GM03348 (cell line): ENCODE results near the gene KCNG4.

Experiments
- DNase-seq: peaks from one replicate; pipeline ENCODE4 v3.0.0; 2012; ENCODE audit warnings: low spot score

KCNG4 gene

DNA sequence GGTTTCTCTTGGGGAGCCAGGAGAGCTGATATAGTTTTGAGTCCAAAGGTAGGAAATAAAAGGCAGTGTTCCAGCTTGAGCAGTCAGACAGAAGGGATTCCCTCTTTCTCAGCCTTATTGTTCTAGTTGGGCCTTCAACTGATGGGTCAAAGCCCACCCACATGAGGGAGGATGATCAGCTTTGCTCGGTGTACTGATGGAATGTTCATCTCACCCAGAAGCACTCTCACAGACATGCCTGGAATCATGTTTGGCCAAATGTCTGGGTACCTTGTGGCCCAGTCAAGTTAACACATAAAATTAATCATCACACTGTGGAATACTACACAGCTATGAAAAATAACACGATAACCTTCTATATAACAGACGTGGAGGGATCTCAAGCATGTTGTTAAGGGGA is 23.1 kb upstream of the KCNG4 start:
- no peak for DNase-seq

DNA sequence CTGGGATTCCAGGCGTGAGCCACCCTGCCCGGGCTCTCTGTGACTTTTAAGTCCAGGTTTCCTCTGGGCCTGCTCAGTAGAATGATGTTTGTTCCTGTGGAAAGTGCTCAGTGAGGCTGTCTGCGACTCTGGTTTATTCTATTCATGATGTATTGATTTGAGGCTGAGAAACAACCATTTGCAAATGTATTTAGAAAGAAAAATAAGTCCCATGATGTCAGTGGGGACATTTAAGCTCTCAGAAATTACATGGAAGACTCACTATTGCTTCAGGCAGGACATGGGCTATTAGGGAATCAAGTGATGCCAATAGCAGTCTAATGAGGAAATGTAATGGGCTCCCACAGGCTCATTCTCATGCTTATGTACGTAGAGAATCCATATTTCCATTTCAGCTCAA is 22.2 kb upstream of the KCNG4 start:
- DNase-seq = no peak

DNA sequence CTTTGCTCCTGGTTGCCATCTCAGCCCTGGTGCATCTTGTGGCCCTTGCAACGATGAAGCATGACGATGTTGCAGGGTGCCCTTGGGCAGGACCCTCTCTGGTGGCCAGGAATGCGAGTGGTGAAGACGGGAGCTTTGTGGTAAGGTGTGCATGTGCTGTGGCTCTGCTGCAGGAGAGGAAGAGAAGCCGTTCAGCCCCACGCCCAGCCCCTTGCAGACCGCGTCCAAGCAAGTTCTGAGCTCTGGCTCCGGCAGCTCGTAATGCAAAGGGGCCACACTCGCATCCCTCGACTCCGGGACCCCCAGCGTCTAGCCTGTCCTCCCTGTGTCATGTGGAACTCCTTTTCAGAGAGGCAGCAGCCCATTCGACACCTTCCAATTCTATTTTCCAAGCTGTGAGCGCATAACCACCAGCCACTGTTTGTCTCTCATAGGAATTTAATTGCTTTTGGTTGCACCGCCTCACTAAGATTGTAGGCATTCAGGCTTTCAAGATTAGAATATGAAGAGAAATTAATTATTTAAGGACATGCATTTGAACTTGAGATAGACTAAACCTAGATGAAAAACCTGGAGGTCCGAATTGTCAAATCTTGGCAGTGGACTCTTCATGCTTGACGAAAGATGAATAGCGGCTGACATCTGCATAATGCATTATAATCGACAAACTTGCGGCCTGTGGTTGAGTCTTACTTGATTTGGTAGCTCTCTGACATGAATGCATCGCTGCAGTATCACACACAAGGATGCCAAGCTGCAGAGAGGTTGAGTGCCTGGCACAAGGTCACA is 21.1 kb upstream of the KCNG4 start:
- DNase-seq = no peak

DNA sequence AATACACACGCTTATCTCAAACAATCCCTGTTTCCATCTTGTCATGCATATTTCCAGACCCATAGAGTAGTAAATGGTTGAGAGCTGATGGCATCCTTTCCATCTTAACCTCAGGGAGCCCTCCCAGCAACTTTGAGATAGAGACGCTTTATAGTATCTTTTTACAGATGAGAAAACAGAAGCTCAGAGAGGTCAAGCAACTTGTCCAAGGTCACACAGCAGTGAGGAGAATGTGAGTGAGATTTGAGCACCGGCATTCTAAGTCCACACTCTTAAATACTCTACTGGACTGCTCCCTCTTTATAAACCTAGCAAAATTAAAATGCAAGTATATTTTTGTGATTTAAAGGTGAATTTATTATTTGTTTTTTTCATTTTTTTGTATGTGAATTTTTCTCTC is 19.9 kb upstream of the KCNG4 start:
- no peak for DNase-seq

DNA sequence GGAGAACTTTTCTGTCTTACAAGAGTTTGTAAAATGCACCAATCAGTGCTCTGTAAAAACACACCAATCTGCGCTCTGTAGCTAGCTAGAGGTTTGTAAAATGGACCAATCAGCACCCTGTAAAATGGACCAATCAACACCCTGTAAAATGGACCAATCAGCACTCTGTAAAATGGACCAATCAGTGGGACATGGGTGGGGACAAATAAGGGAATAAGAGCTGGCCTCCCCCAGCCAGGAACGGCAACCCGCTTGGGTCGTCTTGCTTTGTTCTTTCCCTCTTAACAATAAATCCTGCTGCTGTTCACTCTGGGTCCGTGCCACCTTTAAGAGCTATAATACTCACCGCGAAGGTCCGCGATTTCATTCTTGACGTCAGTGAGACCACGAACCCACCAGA is 18.5 kb upstream of the KCNG4 start:
- no peak for DNase-seq

DNA sequence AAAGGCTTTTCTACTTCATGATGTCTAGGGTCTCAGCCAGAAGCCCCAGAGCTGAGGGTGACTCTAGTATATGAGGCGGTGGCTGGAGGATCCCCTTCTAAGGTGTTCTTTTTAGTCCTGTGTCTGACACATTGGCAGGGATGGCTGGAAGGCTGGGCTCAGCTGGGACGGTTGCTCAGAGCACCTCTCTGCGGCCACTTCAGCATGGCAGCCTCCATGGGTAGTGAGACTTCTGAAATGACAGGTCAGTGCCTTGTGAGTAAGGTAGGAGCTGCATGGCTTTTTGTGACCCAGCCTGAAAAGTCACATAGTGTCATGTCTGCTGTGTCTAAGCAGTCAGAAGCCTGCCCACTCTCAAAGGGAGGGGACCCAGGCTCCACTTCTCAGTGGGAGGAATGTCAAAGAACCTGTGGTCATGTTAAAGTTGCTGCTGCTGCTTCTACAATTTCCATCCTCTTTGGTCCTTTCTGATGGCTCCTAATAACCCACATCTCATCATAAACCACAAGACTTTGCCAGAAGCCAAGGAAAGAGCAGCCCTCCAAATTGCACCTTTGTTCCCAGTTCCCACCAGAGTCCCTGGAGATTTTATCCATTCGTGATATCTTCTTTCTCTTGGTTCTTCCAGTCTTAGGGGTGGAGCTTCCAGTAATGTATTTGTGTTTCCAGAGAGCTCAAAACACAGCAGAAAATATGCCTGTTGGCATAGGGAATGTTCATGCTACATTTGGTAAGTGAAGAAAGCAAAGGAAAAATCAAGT is 15.4 kb upstream of the KCNG4 start:
- DNase-seq = no peak

DNA sequence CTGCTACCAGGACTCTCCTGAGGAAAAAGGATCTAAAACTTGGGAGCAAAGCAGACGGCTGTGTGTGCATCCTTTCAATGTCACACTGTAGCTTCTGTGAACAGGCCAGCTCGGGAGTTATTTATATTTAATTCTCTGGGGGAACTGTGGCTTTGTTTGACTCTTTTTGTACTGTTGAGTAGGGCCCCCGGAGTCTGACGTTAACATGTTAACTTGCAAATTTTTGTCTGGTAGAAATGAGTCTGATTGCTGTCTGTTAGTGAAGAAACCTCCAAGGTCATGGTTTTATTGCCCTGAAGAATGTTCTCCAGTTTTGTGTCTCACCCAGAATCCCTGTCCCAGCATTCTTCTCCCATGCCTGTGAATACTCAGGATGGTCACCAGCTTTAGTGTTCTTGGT is 14.2 kb upstream of the KCNG4 start:
- DNase-seq = no peak

DNA sequence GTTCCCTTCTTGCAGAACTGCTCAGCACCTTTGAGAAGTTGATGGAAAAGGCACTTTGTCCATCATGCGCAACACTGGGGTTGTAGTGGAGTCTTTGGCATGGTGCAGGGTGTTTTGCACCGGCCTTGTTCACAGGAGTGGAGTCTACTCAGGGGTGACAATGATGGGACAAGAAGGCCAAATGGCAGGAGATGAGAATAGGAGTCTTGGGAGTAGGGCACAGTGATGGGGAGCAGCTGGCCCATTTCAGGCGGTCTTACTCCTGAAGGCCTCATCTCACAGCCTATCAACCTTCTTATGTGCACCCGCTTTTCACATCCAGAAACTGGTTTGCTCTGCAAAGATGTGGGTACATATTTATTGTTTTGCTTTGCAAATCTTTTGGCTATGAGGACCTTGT is 13.4 kb upstream of the KCNG4 start:
- no peak for DNase-seq

DNA sequence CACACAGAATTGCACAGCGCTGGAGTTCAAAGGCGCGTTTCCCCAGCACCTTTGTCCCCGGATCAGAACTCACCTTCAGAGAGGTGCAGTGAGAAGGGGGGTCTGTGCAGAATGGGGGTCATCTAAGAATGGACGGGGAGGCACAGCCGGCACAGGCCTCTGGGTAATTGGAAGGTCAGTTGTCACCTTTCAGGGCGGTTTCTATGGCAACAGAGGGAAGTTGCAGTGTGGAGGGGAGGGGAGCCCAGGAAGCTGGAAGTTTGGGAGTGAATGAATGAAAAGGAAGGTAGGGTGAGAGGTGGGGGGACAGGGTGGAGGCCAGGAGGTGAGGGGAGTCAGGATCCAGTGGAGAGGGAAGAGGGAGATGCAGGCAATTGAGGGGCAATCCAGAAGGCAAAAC is 12.4 kb upstream of the KCNG4 start:
- DNase-seq = no peak

DNA sequence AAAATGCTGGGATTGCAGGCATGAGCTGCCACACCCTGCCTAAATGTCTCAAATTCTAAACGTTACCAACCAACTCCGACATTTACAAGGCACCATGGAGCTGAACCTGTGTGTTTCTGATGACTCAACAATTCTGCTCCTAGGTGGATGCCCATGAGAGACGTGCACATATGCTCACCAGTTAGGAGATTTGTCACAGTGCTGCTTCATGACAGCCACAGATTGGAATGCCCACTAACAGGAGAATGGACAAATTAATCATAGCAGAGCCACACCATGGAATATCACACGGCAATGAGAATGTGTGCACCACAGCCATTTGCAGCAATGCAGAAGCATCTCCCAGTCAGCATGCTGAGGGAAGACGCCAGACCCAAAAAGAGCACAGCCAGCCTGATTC is 8.0 kb upstream of the KCNG4 start:
- DNase-seq = no peak

DNA sequence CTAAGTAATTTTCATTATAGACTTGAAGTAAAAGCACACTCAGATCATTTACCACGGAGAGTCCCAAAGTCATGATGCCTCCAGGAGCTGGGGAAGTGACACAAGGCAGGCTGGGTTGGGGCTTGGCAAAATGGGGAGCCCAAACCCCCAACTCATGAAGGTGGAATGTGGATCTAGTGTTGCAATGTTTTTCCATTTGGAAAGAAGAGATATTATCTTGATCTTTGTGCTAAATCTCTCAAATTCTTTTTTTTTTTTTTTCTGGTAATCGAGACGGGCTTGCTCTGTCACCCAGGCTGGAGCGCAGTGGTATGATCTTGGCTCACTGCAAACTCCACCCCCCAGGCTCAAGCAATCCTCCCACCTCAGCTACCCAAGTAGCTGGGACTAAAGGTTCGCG is 7.5 kb upstream of the KCNG4 start:
- no peak for DNase-seq

DNA sequence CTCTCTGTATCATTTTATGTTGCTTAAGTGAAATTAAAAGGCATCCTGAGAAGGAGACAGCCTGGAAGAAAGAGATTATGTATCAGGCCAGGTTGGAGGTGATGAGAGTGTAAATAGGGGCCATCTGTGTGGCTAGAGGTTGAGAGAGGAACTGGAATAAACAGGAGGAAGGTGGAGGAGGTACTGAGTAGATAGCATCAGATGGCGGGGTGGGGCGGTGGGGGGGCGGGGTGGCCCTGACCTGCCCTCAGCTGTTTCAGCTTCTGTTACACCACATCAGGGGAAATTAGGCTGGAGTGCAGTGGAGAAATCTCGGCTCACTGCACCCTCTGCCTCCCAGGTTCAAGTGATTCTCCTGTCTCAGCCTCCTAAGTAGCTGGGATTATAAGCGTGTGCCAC is 6.9 kb upstream of the KCNG4 start:
- no peak for DNase-seq

DNA sequence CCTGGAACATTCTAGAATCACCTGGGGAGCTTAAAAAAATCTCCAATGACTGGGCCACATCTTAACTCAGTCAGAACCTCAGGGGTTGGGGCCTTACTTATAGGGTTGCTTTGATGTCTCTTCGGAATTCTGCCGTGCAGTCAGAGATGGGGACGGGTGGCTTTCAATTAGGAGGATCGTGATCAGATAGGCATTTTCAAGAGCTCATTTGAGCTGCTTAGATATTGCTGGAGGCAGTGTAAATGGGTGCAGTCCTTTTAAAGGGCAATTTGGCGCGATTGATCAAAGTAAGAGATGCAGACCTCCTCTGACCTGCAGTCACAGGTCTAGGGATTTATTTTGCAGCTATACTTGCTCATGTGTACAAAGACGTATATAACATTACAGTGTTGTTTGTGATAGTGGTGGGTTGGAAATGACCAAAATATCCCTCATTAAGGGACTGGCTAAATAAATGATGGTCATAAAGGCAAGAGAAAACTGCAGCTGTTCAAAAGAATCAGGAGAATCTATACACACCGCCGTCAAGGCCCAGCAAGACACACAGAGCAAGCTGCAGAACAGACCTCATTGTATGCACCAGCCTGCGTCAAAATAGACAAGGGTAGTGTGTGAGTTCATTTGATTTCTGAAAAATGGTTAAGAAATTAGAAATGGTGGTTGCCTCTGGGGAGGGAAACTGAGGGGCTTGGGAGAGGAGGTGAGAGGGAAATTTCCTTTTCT is 6.3 kb upstream of the KCNG4 start:
- no peak for DNase-seq

DNA sequence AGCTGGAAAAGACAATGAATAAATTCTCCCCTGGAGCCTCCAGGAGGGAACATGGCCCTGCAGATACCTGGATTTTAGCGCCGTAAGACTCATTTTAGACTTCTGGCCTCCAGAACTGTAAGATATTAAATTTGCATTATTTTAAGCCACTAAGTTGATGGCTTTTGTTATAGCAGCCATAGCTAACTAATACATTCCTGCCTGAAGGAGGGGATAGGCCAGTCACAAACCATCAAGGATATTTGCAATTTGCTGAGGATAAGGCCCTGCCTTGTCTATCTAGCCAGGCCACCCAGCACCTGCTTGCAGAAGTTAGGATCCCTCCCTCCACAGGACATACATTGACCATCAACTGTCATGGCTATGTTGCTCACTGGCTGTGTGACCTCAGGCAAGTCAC is 4.9 kb upstream of the KCNG4 start:
- DNase-seq = no peak

DNA sequence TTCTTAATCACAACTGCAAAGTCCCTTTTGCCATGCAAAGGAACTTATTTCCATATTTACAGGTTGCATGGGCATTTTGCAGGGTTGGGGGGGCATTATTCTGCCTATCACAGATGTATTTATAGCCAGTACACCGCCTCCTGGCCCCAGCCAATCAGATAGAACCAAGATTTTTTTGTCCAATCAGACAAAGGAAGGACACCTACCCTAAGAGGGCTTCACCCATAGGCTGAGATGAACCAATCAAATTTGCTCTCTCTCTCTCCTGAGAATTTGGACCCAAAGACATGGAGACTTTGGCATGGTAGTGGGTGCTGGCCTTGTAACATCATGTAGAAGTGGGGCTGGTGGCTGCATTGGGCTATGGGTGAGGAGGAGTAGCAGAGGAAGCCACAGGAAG is 3.9 kb upstream of the KCNG4 start:
- DNase-seq = no peak

DNA sequence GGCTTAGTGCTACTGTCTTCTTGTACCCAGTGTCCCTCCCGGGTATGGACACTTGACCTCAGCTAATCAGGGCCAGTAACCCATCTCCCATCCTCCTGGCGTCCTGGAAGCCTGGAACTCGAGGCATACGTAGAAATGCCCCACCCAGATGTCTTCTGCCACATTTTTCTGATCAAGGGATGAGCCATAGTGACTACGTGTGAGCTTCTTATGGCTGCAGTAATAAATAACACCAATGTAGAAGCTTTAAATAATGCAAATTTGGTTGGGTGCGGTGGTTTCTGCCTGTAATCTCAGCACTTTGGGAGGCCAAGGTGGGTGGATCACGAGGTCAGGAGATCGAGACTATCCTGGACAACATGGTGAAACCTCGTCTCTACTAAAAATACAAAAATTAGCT is 3.0 kb upstream of the KCNG4 start:
- no peak for DNase-seq

DNA sequence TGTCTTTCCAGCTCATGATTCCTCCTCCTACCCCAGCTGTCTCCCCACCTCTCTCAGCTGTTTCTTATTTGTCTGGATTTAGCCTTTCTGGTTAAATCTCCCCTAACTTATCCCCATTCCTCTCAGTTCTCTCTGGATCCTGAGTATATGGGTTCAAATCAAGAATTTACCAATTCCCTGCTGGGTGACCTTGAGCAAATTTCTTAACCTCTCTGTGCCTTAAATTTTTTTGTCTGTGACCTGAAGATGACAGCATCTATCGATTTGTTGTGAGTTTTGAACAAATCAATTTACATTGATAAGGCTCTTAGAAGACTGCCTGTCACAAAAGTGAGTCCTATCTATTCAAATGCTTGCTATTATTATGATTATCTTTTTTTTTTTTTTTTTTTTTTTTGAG is 2.0 kb upstream of the KCNG4 start:
- no peak for DNase-seq

DNA sequence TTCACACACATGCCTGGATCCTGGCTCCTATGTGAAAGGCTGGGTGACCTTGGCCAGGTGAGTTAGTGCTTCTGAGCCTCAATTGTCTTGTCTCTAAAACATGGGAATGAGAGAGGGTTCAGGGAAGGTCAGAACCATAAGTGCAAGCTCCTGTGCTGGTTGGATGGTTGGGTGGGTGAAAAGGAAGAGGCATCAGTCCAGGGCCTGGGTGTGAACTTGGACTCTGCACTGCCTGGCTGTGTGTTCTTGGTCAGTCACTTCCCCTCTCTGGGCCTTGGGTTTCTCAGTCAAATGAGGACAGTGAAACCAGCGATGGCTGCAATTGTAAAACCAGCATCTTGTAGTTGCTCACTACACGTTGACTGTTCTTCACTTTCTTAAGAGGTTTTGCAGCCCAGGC is 643 bp upstream of the KCNG4 start:
- DNase-seq = no peak

DNA sequence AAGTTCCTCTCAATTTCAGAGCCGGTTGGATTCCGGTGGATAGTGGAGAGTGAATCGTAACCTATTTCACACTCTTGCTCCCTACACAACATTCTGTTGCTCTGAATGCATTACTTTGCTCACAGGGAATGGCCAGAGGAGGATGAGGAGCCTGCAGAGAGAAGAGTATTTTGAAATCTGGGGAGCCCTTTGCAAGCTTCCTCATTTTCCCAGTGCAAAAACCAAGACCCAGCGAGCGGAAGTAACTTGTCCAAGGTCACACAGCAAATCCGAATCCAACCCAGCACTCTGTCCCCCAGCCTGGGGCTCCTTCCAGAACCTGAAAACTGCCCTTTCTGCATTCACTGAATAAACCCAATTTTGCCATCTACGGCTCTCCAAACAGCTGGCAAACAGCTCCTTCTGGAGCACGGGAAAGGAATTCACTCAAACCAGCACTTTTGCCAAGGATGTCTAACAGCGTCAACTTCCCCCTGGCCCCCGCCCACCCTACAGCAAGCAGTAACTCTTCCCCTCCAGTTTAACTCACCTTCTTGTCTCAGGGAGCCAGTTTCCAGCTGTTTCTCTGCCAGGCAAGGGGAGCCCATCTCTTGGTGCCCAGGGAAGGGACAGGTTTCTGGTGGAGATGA is 557 bp downstream of the KCNG4 start:
- no peak for DNase-seq

DNA sequence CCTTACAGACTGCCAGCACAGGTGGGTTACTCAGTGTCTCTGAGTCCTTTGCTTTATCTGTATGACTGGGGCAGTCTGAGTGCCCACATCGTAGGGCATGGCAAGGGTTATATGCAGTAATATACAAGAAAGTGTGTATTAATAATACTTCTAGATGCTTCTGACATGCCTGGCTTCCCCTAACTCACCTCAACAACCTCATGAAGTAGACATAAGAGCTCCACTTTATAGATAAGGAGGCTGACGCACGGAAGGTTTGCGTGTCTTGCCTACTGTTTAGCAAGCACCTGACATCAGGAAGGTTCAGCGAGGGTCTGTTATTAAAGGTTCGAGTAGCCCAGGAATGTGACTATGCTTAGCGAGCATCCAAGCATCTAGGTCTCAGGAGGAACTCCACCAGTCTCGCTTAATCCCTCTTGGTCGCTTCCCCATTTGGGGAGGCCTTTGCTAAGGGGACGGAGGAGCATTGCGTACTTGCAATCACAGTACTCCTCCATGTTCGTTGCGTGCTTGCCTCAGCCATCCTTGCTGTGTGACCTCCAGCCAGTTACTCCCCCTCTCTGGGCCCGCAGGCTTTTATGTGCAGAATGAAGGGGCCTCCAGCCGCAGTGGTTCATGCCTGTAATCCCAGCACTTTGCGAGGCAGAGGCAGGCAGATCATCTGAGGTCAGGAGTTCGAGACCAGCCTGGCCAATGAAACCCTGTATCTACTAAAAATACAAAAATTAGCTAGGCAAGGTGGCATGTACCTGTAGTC is 1.6 kb downstream of the KCNG4 start:
- no peak for DNase-seq

DNA sequence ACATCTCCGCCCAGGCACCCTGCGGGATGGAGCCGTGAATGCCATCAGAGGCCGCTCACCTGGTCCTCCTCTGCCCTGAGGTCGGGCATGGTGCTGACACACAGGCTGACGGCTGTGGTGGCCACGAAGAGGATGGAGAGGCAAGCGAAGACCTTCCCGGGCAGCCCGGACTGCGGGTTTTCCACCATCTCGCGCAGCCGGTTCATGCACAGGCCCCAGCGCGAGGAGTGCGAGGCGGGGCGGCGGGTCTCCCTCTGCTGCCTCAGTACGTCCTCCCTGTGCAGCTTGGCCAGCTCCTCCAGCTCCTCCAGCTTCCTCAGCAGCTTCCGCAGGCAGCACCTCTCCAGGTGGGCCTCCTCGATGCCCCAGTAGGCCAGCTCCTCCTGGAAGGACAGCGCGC is 3.1 kb downstream of the KCNG4 start:
- DNase-seq = no peak
